GM23338 (cell line): ENCODE data around the gene CNTNAP2. TPM values are rescaled to one million over a fixed set of nuclear protein-coding genes. Genes with fewer than 3 reads are reported as not detected.

Source experiments
- ATAC-seq: fragments of 200-7000 bp; cut with Tn5 transposase; 3 replicates; pipeline ENCODE4 v1.9.1; 2020
- DNase-seq: peaks from one replicate; pipeline ENCODE4 v3.0.0-alpha.2; 2015; ENCODE audit warnings: low spot score
- H2AFZ ChIP-seq: fragments of 200-600 bp; sonication (generic); 2 replicates; pipeline ENCODE4 v1.8.0; 2016; ENCODE audit warnings: antibody characterized with exemption, mild to moderate bottlenecking, moderate library complexity
- H3F3A ChIP-seq: fragments of 200-600 bp; sonication (generic); replicated peaks from 2 replicates; pipeline ENCODE4 v1.8.0; 2017; ENCODE audit warnings: antibody characterized with exemption, mixed run types, low read depth
- H3K27ac ChIP-seq: fragments of 200-600 bp; sonication (generic); 2 replicates; pipeline ENCODE4 v1.6.1; 2016; ENCODE audit warnings: low read depth
- H3K27me3 ChIP-seq: fragments of 200-600 bp; sonication (generic); 2 replicates; pipeline ENCODE4 v1.8.0; 2016; ENCODE audit warnings: mild to moderate bottlenecking, mixed run types, moderate library complexity; ENCODE audit not compliant: insufficient read depth
- H3K36me3 ChIP-seq: fragments of 200-600 bp; sonication (generic); 2 replicates; pipeline ENCODE4 v1.8.0; 2016; ENCODE audit warnings: mild to moderate bottlenecking; ENCODE audit not compliant: insufficient read depth
- H3K4me1 ChIP-seq: fragments of 200-600 bp; sonication (generic); 2 replicates; pipeline ENCODE4 v1.8.0; 2016; ENCODE audit warnings: mild to moderate bottlenecking, moderate library complexity; ENCODE audit not compliant: insufficient read depth
- H3K4me2 ChIP-seq: fragments of 200-600 bp; sonication (generic); 2 replicates; pipeline ENCODE4 v1.7.1; 2017; ENCODE audit warnings: mixed run types
- H3K4me3 ChIP-seq: fragments of 200-600 bp; sonication (generic); 2 replicates; pipeline ENCODE4 v1.6.1; 2016; ENCODE audit warnings: mixed run types
- H3K79me2 ChIP-seq: fragments of 200-600 bp; sonication (generic); replicated peaks from 2 replicates; pipeline ENCODE4 v1.8.0; 2017; ENCODE audit warnings: mild to moderate bottlenecking; ENCODE audit not compliant: insufficient read depth
- H3K9me2 ChIP-seq: fragments of 200-600 bp; sonication (generic); 2 replicates; pipeline ENCODE4 v1.8.0; 2017; ENCODE audit not compliant: insufficient read depth
- H4K20me1 ChIP-seq: fragments of 200-600 bp; sonication (generic); replicated peaks from 2 replicates; pipeline ENCODE4 v1.8.0; 2017; ENCODE audit warnings: mild to moderate bottlenecking; ENCODE audit not compliant: insufficient read depth
- H3K27ac Mint-ChIP-seq: 2 replicates; pipeline ENCODE4 v1.8.0; 2020; ENCODE audit warnings: inconsistent platforms, mild to moderate bottlenecking, moderate library complexity, mixed read lengths
- H3K27me3 Mint-ChIP-seq: 3 replicates; pipeline ENCODE4 v1.8.0; 2022; ENCODE audit warnings: low read depth, mild to moderate bottlenecking, moderate library complexity, mixed read lengths, inconsistent platforms; ENCODE audit not compliant: insufficient read depth, poor library complexity
- H3K36me3 Mint-ChIP-seq: 3 replicates; pipeline ENCODE4 v1.8.0; 2021; ENCODE audit warnings: low read depth, mild to moderate bottlenecking, inconsistent platforms, moderate library complexity, mixed read lengths
- H3K4me1 Mint-ChIP-seq: 3 replicates; pipeline ENCODE4 v1.8.0; 2020; ENCODE audit warnings: mild to moderate bottlenecking, inconsistent platforms, mixed read lengths
- H3K4me3 Mint-ChIP-seq: 3 replicates; pipeline ENCODE4 v1.8.0; 2021; ENCODE audit warnings: moderate library complexity, mild to moderate bottlenecking, inconsistent platforms, mixed read lengths
- H3K9me3 Mint-ChIP-seq: 3 replicates; pipeline ENCODE4 v1.8.0; 2020; ENCODE audit warnings: moderate library complexity, mild to moderate bottlenecking, inconsistent platforms, mixed read lengths
- EZH2 ChIP-seq: fragments of 200-600 bp; sonication (generic); IDR thresholded peaks from one replicate; pipeline ENCODE4 v1.8.0; 2017; ENCODE audit warnings: antibody characterized with exemption, mild to moderate bottlenecking, low read depth; ENCODE audit not compliant: unreplicated experiment
- EZH2phosphoT487 ChIP-seq: fragments of 200-600 bp; sonication (generic); IDR thresholded peaks from one replicate; pipeline ENCODE4 v1.8.1; 2018; ENCODE audit warnings: antibody characterized with exemption; ENCODE audit not compliant: unreplicated experiment
- JUNB ChIP-seq: IDR thresholded peaks from one replicate; pipeline ENCODE4 v1.6.1; 2016; ENCODE audit warnings: antibody characterized with exemption; ENCODE audit not compliant: unreplicated experiment
- NANOG ChIP-seq: IDR thresholded peaks from 2 replicates; pipeline ENCODE4 v1.6.1; 2016; ENCODE audit warnings: antibody characterized with exemption, borderline replicate concordance
- POLR2AphosphoS5 ChIP-seq: IDR thresholded peaks from 2 replicates; pipeline ENCODE4 v1.6.1; 2016; ENCODE audit warnings: antibody characterized with exemption, low read depth
- STAT1 ChIP-seq: IDR thresholded peaks from one replicate; pipeline ENCODE4 v1.6.1; 2016; ENCODE audit warnings: antibody characterized with exemption; ENCODE audit not compliant: unreplicated experiment
- ZNF114 ChIP-seq: fragments of 250-450 bp; sonication (Bioruptor Pico); IDR thresholded peaks from 2 replicates; pipeline ENCODE4 v1.5.0; 2020; ENCODE audit warnings: mild to moderate bottlenecking, moderate library complexity
- ZNF331 ChIP-seq: fragments of 250-450 bp; sonication (Bioruptor Pico); IDR thresholded peaks from 2 replicates; pipeline ENCODE4 v1.5.0; 2020; ENCODE audit warnings: low read depth, mild to moderate bottlenecking, moderate library complexity
- polyA plus RNA-seq: library from polyadenylated mRNA; unstranded; fragments of >200 nt; fragmentation: Nextera tagmentation; extraction: Ambion mirVana; gene quantifications from 2 replicates; pipeline ENCODE4 v1.2.1, GENCODE V29; 2016
- total RNA-seq: library from RNA; depleted of rRNA; stranded (reverse); fragments of >200 nt; shearing (Covaris generic); gene quantifications from 2 replicates; pipeline ENCODE4 v1.2.3, GENCODE V29; 2014
- TF ChIP-seq, protein P1 (sequence below), 2 experiments: fragments of 200-600 bp in 1 of 2; sonication (generic) in 1 of 2; conservative IDR thresholded peaks; 2 replicates each; pipeline versions ENCODE4 v1.5.1 to v1.6.1; 2016 to 2017; ENCODE audit warnings: antibody characterized with exemption in 2 of 2, low read depth in 2 of 2, mild to moderate bottlenecking in 2 of 2, moderate library complexity in 1 of 2
- TF ChIP-seq, protein P2 (sequence below): IDR thresholded peaks from 2 replicates; pipeline ENCODE4 v1.6.1; 2016; ENCODE audit warnings: antibody characterized with exemption
- TF ChIP-seq, protein P3 (sequence below): IDR thresholded peaks from one replicate; pipeline ENCODE4 v1.6.1; 2018; ENCODE audit warnings: antibody characterized with exemption; ENCODE audit not compliant: unreplicated experiment
- TF ChIP-seq, protein P4 (sequence below): fragments of 250-450 bp; sonication (Bioruptor Pico); IDR thresholded peaks from 2 replicates; pipeline ENCODE4 v1.5.0; 2020; ENCODE audit warnings: mild to moderate bottlenecking, moderate library complexity

Gene CNTNAP2
- total and polyA plus RNA-seq, 2 experiments from 2014 or later = 38.2 to 61.3 TPM

DNA sequence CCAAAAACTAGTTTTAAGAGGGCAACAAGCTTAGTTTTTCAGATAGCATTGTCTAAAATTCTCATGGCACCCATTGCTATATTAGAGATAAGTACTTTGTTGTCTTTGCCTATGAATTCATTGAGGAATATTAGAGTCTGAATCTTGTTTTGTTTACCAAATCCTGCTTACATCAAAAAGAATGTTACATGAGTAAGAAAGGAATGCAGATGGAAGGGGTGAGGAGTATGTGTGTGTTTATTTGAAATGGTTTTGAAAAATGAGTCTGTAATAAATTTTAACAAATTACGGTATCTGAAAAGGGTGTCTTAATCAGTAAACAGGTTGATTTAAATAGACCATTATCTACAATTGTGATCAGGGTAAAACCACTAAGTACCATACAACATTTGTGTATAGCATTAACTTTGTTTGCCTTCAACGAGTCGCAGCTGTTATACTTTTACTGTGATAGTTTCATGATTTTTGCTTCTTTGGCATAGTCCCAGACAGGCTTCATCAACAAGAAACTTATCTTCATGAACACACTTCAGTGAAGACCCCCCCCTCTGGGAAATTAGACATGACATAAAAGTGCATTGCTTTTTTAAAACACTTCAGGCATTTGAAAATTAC is 1290.0 kb downstream of the CNTNAP2 start (continued):
- no peak for TF ChIP-seq POLR2AphosphoS5
- TF ChIP-seq EZH2 = no peak
- no peak for TF ChIP-seq ZNF114 (CRISPR knock-in tag)
- no peak for TF ChIP-seq JUNB
- no peak for TF ChIP-seq EZH2phosphoT487
- TF ChIP-seq, protein P1, sequence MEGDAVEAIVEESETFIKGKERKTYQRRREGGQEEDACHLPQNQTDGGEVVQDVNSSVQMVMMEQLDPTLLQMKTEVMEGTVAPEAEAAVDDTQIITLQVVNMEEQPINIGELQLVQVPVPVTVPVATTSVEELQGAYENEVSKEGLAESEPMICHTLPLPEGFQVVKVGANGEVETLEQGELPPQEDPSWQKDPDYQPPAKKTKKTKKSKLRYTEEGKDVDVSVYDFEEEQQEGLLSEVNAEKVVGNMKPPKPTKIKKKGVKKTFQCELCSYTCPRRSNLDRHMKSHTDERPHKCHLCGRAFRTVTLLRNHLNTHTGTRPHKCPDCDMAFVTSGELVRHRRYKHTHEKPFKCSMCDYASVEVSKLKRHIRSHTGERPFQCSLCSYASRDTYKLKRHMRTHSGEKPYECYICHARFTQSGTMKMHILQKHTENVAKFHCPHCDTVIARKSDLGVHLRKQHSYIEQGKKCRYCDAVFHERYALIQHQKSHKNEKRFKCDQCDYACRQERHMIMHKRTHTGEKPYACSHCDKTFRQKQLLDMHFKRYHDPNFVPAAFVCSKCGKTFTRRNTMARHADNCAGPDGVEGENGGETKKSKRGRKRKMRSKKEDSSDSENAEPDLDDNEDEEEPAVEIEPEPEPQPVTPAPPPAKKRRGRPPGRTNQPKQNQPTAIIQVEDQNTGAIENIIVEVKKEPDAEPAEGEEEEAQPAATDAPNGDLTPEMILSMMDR (conservative IDR thresholded peaks at IDR 0.05; ENCODE audit: low read depth in 2 of 2) = no peak
- TF ChIP-seq STAT1 = no peak
- TF ChIP-seq, protein P2, sequence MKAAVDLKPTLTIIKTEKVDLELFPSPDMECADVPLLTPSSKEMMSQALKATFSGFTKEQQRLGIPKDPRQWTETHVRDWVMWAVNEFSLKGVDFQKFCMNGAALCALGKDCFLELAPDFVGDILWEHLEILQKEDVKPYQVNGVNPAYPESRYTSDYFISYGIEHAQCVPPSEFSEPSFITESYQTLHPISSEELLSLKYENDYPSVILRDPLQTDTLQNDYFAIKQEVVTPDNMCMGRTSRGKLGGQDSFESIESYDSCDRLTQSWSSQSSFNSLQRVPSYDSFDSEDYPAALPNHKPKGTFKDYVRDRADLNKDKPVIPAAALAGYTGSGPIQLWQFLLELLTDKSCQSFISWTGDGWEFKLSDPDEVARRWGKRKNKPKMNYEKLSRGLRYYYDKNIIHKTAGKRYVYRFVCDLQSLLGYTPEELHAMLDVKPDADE = no peak
- TF ChIP-seq, protein P3, sequence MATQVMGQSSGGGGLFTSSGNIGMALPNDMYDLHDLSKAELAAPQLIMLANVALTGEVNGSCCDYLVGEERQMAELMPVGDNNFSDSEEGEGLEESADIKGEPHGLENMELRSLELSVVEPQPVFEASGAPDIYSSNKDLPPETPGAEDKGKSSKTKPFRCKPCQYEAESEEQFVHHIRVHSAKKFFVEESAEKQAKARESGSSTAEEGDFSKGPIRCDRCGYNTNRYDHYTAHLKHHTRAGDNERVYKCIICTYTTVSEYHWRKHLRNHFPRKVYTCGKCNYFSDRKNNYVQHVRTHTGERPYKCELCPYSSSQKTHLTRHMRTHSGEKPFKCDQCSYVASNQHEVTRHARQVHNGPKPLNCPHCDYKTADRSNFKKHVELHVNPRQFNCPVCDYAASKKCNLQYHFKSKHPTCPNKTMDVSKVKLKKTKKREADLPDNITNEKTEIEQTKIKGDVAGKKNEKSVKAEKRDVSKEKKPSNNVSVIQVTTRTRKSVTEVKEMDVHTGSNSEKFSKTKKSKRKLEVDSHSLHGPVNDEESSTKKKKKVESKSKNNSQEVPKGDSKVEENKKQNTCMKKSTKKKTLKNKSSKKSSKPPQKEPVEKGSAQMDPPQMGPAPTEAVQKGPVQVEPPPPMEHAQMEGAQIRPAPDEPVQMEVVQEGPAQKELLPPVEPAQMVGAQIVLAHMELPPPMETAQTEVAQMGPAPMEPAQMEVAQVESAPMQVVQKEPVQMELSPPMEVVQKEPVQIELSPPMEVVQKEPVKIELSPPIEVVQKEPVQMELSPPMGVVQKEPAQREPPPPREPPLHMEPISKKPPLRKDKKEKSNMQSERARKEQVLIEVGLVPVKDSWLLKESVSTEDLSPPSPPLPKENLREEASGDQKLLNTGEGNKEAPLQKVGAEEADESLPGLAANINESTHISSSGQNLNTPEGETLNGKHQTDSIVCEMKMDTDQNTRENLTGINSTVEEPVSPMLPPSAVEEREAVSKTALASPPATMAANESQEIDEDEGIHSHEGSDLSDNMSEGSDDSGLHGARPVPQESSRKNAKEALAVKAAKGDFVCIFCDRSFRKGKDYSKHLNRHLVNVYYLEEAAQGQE = no peak
- no peak for TF ChIP-seq NANOG

DNA sequence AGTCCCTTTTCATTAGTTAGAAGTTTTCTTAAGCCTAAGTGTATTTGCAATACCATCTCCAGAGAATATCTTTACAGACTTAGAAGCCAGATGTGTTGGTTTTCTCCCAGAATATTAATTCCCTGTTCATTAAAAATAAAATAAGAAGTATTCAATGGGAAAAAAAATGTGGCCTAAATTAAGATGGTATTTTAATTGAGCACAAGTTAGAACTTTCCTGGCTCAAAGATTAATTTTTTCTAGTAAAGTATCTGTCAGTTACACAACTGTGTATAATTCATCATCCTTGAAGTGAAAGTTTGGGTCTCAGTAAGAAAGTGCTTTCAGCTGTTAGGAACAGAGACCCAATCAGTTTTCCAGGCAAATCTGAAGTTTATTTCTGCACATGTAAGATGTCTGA is 1294.5 kb downstream of the CNTNAP2 start:
- H3K4me2 ChIP-seq = no peak overlapping the region
- Mint-ChIP-seq H3K27me3 (no peaks in the 10 kb centered on the region), H3K4me1 (no peaks in the 10 kb centered on the region), H3K9me3 (peaks cover 42% of the 10 kb centered on the region), H3K36me3 (no peaks in the 10 kb centered on the region; the same call in 2 of the 3 replicates), H3K27ac (no peak overlapping the region), H3K4me3 (no peak overlapping the region)
- H2AFZ ChIP-seq = no peak overlapping the region
- H4K20me1 ChIP-seq = no peaks in the 10 kb centered on the region
- no peaks in the 10 kb centered on the region for H3K27me3 ChIP-seq
- H3K36me3 ChIP-seq = no peaks in the 10 kb centered on the region
- H3F3A ChIP-seq = no peaks in the 10 kb centered on the region
- H3K9me2 ChIP-seq = no peaks in the 10 kb centered on the region; the same call in 1 of the 2 replicates
- no peak overlapping the region for H3K4me3 ChIP-seq
- DNase-seq (no peak), ATAC-seq (no peak)
- H3K79me2 ChIP-seq = no peaks in the 10 kb centered on the region
- H3K4me1 ChIP-seq = no peaks in the 10 kb centered on the region
- H3K27ac ChIP-seq = no peak overlapping the region
- no peak for TF ChIP-seq JUNB
- no peak for TF ChIP-seq ZNF331
- TF ChIP-seq, protein P4, sequence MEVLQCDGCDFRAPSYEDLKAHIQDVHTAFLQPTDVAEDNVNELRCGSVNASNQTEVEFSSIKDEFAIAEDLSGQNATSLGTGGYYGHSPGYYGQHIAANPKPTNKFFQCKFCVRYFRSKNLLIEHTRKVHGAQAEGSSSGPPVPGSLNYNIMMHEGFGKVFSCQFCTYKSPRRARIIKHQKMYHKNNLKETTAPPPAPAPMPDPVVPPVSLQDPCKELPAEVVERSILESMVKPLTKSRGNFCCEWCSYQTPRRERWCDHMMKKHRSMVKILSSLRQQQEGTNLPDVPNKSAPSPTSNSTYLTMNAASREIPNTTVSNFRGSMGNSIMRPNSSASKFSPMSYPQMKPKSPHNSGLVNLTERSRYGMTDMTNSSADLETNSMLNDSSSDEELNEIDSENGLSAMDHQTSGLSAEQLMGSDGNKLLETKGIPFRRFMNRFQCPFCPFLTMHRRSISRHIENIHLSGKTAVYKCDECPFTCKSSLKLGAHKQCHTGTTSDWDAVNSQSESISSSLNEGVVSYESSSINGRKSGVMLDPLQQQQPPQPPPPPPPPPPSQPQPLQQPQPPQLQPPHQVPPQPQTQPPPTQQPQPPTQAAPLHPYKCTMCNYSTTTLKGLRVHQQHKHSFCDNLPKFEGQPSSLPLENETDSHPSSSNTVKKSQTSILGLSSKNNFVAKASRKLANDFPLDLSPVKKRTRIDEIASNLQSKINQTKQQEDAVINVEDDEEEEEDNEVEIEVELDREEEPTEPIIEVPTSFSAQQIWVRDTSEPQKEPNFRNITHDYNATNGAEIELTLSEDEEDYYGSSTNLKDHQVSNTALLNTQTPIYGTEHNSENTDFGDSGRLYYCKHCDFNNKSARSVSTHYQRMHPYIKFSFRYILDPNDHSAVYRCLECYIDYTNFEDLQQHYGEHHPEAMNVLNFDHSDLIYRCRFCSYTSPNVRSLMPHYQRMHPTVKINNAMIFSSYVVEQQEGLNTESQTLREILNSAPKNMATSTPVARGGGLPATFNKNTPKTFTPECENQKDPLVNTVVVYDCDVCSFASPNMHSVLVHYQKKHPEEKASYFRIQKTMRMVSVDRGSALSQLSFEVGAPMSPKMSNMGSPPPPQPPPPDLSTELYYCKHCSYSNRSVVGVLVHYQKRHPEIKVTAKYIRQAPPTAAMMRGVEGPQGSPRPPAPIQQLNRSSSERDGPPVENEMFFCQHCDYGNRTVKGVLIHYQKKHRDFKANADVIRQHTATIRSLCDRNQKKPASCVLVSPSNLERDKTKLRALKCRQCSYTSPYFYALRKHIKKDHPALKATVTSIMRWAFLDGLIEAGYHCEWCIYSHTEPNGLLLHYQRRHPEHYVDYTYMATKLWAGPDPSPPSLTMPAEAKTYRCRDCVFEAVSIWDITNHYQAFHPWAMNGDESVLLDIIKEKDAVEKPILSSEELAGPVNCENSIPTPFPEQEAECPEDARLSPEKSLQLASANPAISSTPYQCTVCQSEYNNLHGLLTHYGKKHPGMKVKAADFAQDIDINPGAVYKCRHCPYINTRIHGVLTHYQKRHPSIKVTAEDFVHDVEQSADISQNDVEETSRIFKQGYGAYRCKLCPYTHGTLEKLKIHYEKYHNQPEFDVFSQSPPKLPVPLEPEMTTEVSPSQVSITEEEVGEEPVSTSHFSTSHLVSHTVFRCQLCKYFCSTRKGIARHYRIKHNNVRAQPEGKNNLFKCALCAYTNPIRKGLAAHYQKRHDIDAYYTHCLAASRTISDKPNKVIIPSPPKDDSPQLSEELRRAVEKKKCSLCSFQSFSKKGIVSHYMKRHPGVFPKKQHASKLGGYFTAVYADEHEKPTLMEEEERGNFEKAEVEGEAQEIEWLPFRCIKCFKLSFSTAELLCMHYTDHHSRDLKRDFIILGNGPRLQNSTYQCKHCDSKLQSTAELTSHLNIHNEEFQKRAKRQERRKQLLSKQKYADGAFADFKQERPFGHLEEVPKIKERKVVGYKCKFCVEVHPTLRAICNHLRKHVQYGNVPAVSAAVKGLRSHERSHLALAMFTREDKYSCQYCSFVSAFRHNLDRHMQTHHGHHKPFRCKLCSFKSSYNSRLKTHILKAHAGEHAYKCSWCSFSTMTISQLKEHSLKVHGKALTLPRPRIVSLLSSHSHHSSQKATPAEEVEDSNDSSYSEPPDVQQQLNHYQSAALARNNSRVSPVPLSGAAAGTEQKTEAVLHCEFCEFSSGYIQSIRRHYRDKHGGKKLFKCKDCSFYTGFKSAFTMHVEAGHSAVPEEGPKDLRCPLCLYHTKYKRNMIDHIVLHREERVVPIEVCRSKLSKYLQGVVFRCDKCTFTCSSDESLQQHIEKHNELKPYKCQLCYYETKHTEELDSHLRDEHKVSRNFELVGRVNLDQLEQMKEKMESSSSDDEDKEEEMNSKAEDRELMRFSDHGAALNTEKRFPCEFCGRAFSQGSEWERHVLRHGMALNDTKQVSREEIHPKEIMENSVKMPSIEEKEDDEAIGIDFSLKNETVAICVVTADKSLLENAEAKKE (CRISPR knock-in tag) = no peak
